PC-3 (cell line): Measurements from ENCODE around the gene HNRNPLL. TPM values are rescaled to one million over a fixed set of nuclear protein-coding genes. Genes with fewer than 3 reads are reported as not detected.

Experiments
- ATAC-seq: fragments of 200-7000 bp; cut with Tn5 transposase; 2 replicates; pipeline ENCODE4 v1.9.1; 2020; ENCODE audit warnings: mild to moderate bottlenecking, moderate library complexity
- BruUV-seq: library from RNA; stranded (reverse); fragments of 400-500 nt; replicated peaks from 2 replicates; lab custom pipeline; 2021; lab: Mats Ljungman, UMichigan
- CTCF ChIA-PET: fragments of 300-600 bp; sonication (Branson Sonifier 250); formaldehyde crosslinking; loops from one replicate; lab custom pipeline; 2022; ENCODE audit warnings: antibody characterized with exemption; lab: Charles Lee
- POLR2A ChIA-PET: fragments of 300-600 bp; sonication (Branson Sonifier 250); formaldehyde crosslinking; loops from one replicate; lab custom pipeline; 2022; ENCODE audit warnings: antibody characterized with exemption; ENCODE audit not compliant: unreplicated experiment; lab: Charles Lee
- DNase-seq: peaks from one replicate; pipeline ENCODE4 v3.0.0-alpha.2; 2015
- H2AFZ ChIP-seq: fragments of 300-600 bp; sonication (generic); 2 replicates; pipeline ENCODE4 v1.6.0; 2016; ENCODE audit warnings: antibody characterized with exemption, low read length
- H3F3A ChIP-seq: fragments of 300-600 bp; sonication (generic); one replicate; pipeline ENCODE4 v1.6.0; 2017; ENCODE audit warnings: antibody characterized with exemption, low read length, control low read depth, mild to moderate bottlenecking; ENCODE audit not compliant: unreplicated experiment
- H3K27ac ChIP-seq: fragments of 300-600 bp; sonication (generic); 2 replicates; pipeline ENCODE4 v1.5.1; 2016; ENCODE audit warnings: mild to moderate bottlenecking, low read length
- H3K27me3 ChIP-seq: fragments of 300-600 bp; sonication (generic); 2 replicates; pipeline ENCODE4 v1.6.1; 2016; ENCODE audit warnings: low read length, mixed read lengths
- H3K36me3 ChIP-seq: fragments of 300-600 bp; sonication (generic); 2 replicates; pipeline ENCODE4 v1.6.1; 2016; ENCODE audit warnings: low read depth, mixed run types, low read length, mixed read lengths
- H3K4me1 ChIP-seq: fragments of 300-600 bp; sonication (generic); 2 replicates; pipeline ENCODE4 v1.5.1; 2016; ENCODE audit warnings: low read length; ENCODE audit not compliant: insufficient read depth
- H3K4me2 ChIP-seq: fragments of 300-600 bp; sonication (generic); 2 replicates; pipeline ENCODE4 v1.6.0; 2016; ENCODE audit warnings: low read length
- H3K4me3 ChIP-seq: fragments of 300-600 bp; sonication (generic); 2 replicates; pipeline ENCODE4 v1.5.1; 2016; ENCODE audit warnings: mild to moderate bottlenecking, low read length, mixed read lengths
- H3K79me2 ChIP-seq: fragments of 300-600 bp; sonication (generic); 2 replicates; pipeline ENCODE4 v1.6.1; 2017; ENCODE audit warnings: low read length, mixed read lengths
- H3K9ac ChIP-seq: fragments of 300-600 bp; sonication (generic); 2 replicates; pipeline ENCODE4 v1.6.0; 2016; ENCODE audit warnings: mild to moderate bottlenecking, low read length
- H3K9me2 ChIP-seq: fragments of 300-600 bp; sonication (generic); replicated peaks from 2 replicates; pipeline ENCODE4 v1.6.1; 2016; ENCODE audit warnings: mixed run types, low read length, mixed read lengths
- H3K9me3 ChIP-seq: fragments of 300-600 bp; sonication (generic); 2 replicates; pipeline ENCODE4 v1.6.1; 2016; ENCODE audit warnings: low read length, mixed read lengths
- H4K20me1 ChIP-seq: fragments of 300-600 bp; sonication (generic); 2 replicates; pipeline ENCODE4 v1.6.1; 2016; ENCODE audit warnings: low read length, mixed read lengths
- CTCF ChIP-seq: fragments of 300-600 bp; sonication (generic); conservative IDR thresholded peaks from 2 replicates; pipeline ENCODE4 v1.5.1; 2017; ENCODE audit warnings: antibody characterized with exemption, low read depth, mild to moderate bottlenecking, low read length
- EZH2 ChIP-seq: fragments of 300-600 bp; sonication (generic); IDR thresholded peaks from one replicate; pipeline ENCODE4 v1.6.1; 2017; ENCODE audit warnings: antibody characterized with exemption, mild to moderate bottlenecking, low read length; ENCODE audit not compliant: unreplicated experiment
- EZH2phosphoT487 ChIP-seq: fragments of 300-600 bp; sonication (generic); IDR thresholded peaks from 2 replicates; pipeline ENCODE4 v1.6.1; 2018; ENCODE audit warnings: mild to moderate bottlenecking, antibody characterized with exemption, low read length, borderline replicate concordance
- intact Hi-C: fragments of 100-400 bp; cut with micrococcal nuclease; formaldehyde crosslinking; loops from 2 replicates; pipeline ENCODE4 v1.9.0; 2023
- total RNA-seq: library from RNA; depleted of rRNA; stranded (reverse); fragments of >200 nt; gene quantifications from 2 replicates; pipeline ENCODE4 v1.2.3, GENCODE V29; 2014

Gene HNRNPLL
- total RNA-seq, 1 experiment from 2014 or later: 30.1 TPM

GRCh38 chr2:38586931-38587330, 15.8 kb downstream of the HNRNPLL start:
- H3F3A ChIP-seq: peaks cover 1% of the 10 kb centered on the region
- H2AFZ ChIP-seq: no peak overlapping the region
- BruUV-seq: no TSS peak
- peaks cover 16% of the 10 kb centered on the region for H3K4me1 ChIP-seq
- H3K27ac ChIP-seq: no peak overlapping the region
- no peak for TF ChIP-seq EZH2
- TF ChIP-seq CTCF: no peak
- TF ChIP-seq EZH2phosphoT487: no peak
- intact Hi-C loops: no loop called here
- no peak for DNase-seq
- ATAC-seq: no peak
- H3K9me3 ChIP-seq: no peaks in the 10 kb centered on the region
- no peak overlapping the region for H3K4me2 ChIP-seq
- H3K27me3 ChIP-seq: no peaks in the 10 kb centered on the region
- H3K4me3 ChIP-seq: no peak overlapping the region
- H3K79me2 ChIP-seq: peaks cover 55% of the 10 kb centered on the region
- ChIA-PET CTCF (no interaction called here), POLR2A (no interaction called here)
- H4K20me1 ChIP-seq: peaks cover 13% of the 10 kb centered on the region
- no peaks in the 10 kb centered on the region for H3K9me2 ChIP-seq
- no peak overlapping the region for H3K9ac ChIP-seq
- H3K36me3 ChIP-seq: peaks cover 6% of the 10 kb centered on the region

GRCh38 chr2:38584881-38585280, 17.8 kb downstream of the HNRNPLL start:
- no peak overlapping the region for H3K9ac ChIP-seq
- ChIA-PET CTCF (no interaction called here), POLR2A (no interaction called here)
- no peak for ATAC-seq
- no peaks in the 10 kb centered on the region for H3K27me3 ChIP-seq
- no peaks in the 10 kb centered on the region for H3K9me2 ChIP-seq
- H3K4me3 ChIP-seq: no peak overlapping the region
- no peak overlapping the region for H2AFZ ChIP-seq
- no peaks in the 10 kb centered on the region for H3K9me3 ChIP-seq
- H4K20me1 ChIP-seq: 0 out of 2 replicates have a peak, but pooled peaks cover 2% of the 10 kb centered on the region
- peaks cover 11% of the 10 kb centered on the region for H3K36me3 ChIP-seq
- H3K79me2 ChIP-seq: peaks cover 35% of the 10 kb centered on the region
- H3F3A ChIP-seq: peaks cover 3% of the 10 kb centered on the region
- TF ChIP-seq EZH2 (no peak), CTCF (no peak), EZH2phosphoT487 (no peak)
- intact Hi-C loops: loop anchor here (5.0 kb wide), 1 partner anchor 268 kb away; no protein-coding TSS in a partner anchor
- no peak for DNase-seq
- peaks cover under 1% of the 10 kb centered on the region; the same call in 1 of the 2 replicates for H3K4me1 ChIP-seq
- no TSS peak for BruUV-seq
- no peak overlapping the region for H3K4me2 ChIP-seq
- no peak overlapping the region for H3K27ac ChIP-seq

- POLR2A ChIA-PET: no interaction called here
- Histone ChIP-seq H3F3A (peaks cover 3% of the 10 kb centered on the region), H3K9ac (no peak overlapping the region), H3K27ac (no peak overlapping the region), H3K9me2 (no peaks in the 10 kb centered on the region), H2AFZ (no peak overlapping the region), H4K20me1 (no peaks in the 10 kb centered on the region), H3K9me3 (no peaks in the 10 kb centered on the region), H3K4me1 (peaks cover 9% of the 10 kb centered on the region), H3K79me2 (peaks cover 26% of the 10 kb centered on the region), H3K36me3 (peaks cover 11% of the 10 kb centered on the region), H3K4me3 (no peak overlapping the region), H3K4me2 (no peak overlapping the region), H3K27me3 (no peaks in the 10 kb centered on the region)
- ATAC-seq (no peak), DNase-seq (no peak)
- TF ChIP-seq CTCF (no peak), EZH2phosphoT487 (no peak), EZH2 (no peak)
- intact Hi-C loops: loop anchor here (5.0 kb wide), 1 partner anchor 267 kb away; no protein-coding TSS in a partner anchor
- BruUV-seq: no TSS peak
- CTCF ChIA-PET: no interaction called here
Measured at GRCh38 chr2:38583994-38584393, 18.7 kb downstream of the HNRNPLL start.
